H9 (cell line): ENCODE measurements around the gene DBNDD2. TPM values are rescaled to one million over a fixed set of nuclear protein-coding genes. Genes with fewer than 3 reads are reported as not detected.

Source experiments
- DNase-seq: peaks from one replicate; pipeline ENCODE4 v3.0.0-alpha.2; 2017
- H2AFZ ChIP-seq: one replicate; pipeline ENCODE4 v1.6.1; 2013; ENCODE audit warnings: mild to moderate bottlenecking, low read length, control low read depth, moderate library complexity
- H2AK5ac ChIP-seq: 2 replicates; pipeline ENCODE4 v1.6.1; 2013; ENCODE audit warnings: low read length, control low read depth, mixed read lengths; ENCODE audit not compliant: insufficient read length
- H2BK120ac ChIP-seq: one replicate; pipeline ENCODE4 v1.6.1; 2013; ENCODE audit warnings: low read depth, mild to moderate bottlenecking, low read length, control low read depth, inconsistent platforms; ENCODE audit not compliant: poor library complexity, severe bottlenecking
- H2BK12ac ChIP-seq: 2 replicates; pipeline ENCODE4 v1.6.1; 2013; ENCODE audit warnings: low read length, control low read depth, mixed read lengths, low read depth; ENCODE audit not compliant: insufficient read length
- H2BK15ac ChIP-seq: 2 replicates; pipeline ENCODE4 v1.6.1; 2013; ENCODE audit warnings: low read depth, low read length, control low read depth
- H2BK20ac ChIP-seq: one replicate; pipeline ENCODE4 v1.6.1; 2013; ENCODE audit warnings: low read depth, mild to moderate bottlenecking, low read length, control low read depth, inconsistent platforms; ENCODE audit not compliant: poor library complexity, severe bottlenecking
- H2BK5ac ChIP-seq: 2 replicates; pipeline ENCODE4 v1.6.1; 2013; ENCODE audit warnings: low read length, control low read depth, mixed read lengths; ENCODE audit not compliant: insufficient read length
- H3K14ac ChIP-seq: 2 replicates; pipeline ENCODE4 v1.6.1; 2013; ENCODE audit warnings: low read length, control low read depth; ENCODE audit not compliant: insufficient read depth
- H3K18ac ChIP-seq: 2 replicates; pipeline ENCODE4 v1.6.1; 2013; ENCODE audit warnings: low read depth, mild to moderate bottlenecking, mixed read lengths, low read length, control low read depth; ENCODE audit not compliant: insufficient read length
- H3K23ac ChIP-seq: 2 replicates; pipeline ENCODE4 v1.6.1; 2013; ENCODE audit warnings: low read length, control low read depth, mixed read lengths, low read depth; ENCODE audit not compliant: insufficient read length
- H3K23me2 ChIP-seq: 2 replicates; pipeline ENCODE4 v1.6.1; 2013; ENCODE audit warnings: low read depth, mild to moderate bottlenecking, mixed read lengths, low read length, control low read depth; ENCODE audit not compliant: insufficient read length, poor library complexity, severe bottlenecking
- H3K27ac ChIP-seq: 2 replicates; pipeline ENCODE4 v1.5.1; 2013; ENCODE audit warnings: low read length, control low read depth, mixed read lengths, low read depth; ENCODE audit not compliant: insufficient read length
- H3K27me3 ChIP-seq: 2 replicates; pipeline ENCODE4 v1.6.1; 2013; ENCODE audit warnings: low read length, control low read depth, inconsistent platforms; ENCODE audit not compliant: insufficient read depth
- H3K4ac ChIP-seq: 2 replicates; pipeline ENCODE4 v1.6.1; 2013; ENCODE audit warnings: low read depth, mild to moderate bottlenecking, control low read depth, inconsistent platforms, low read length, moderate library complexity
- H3K4me1 ChIP-seq: 2 replicates; pipeline ENCODE4 v1.6.1; 2013; ENCODE audit warnings: low read length, control low read depth, inconsistent platforms; ENCODE audit not compliant: insufficient read depth
- H3K4me2 ChIP-seq: 2 replicates; pipeline ENCODE4 v1.6.1; 2013; ENCODE audit warnings: low read length, control low read depth, mixed read lengths; ENCODE audit not compliant: insufficient read length, insufficient read depth
- H3K56ac ChIP-seq: 2 replicates; pipeline ENCODE4 v1.6.1; 2013; ENCODE audit warnings: low read depth, mild to moderate bottlenecking, mixed read lengths, low read length, control low read depth; ENCODE audit not compliant: insufficient read length
- H3K79me1 ChIP-seq: 2 replicates; pipeline ENCODE4 v1.6.1; 2013; ENCODE audit warnings: low read depth, mild to moderate bottlenecking, moderate library complexity, low read length, control low read depth, inconsistent platforms; ENCODE audit not compliant: insufficient read depth, poor library complexity, severe bottlenecking
- H3K79me2 ChIP-seq: 2 replicates; pipeline ENCODE4 v1.6.1; 2013; ENCODE audit warnings: low read length, control low read depth, inconsistent platforms; ENCODE audit not compliant: insufficient read depth
- H3K9ac ChIP-seq: 2 replicates; pipeline ENCODE4 v1.6.1; 2013; ENCODE audit warnings: low read length, control low read depth, mixed read lengths; ENCODE audit not compliant: insufficient read length; ENCODE audit errors: extremely low read depth
- H3K9me3 ChIP-seq: one replicate; pipeline ENCODE4 v1.6.1; 2013; ENCODE audit warnings: low read depth, low read length, inconsistent platforms; ENCODE audit not compliant: control insufficient read depth
- H3T11ph ChIP-seq: one replicate; pipeline ENCODE4 v1.6.1; 2013; ENCODE audit warnings: mild to moderate bottlenecking, low read length, control low read depth, inconsistent platforms
- H4K20me1 ChIP-seq: one replicate; pipeline ENCODE4 v1.6.1; 2013; ENCODE audit not compliant: control insufficient read depth, insufficient read length, insufficient read depth
- H4K5ac ChIP-seq: 2 replicates; pipeline ENCODE4 v1.6.1; 2013; ENCODE audit warnings: low read depth, mild to moderate bottlenecking, mixed read lengths, low read length, control low read depth; ENCODE audit not compliant: insufficient read length
- H4K8ac ChIP-seq: replicated peaks from 2 replicates; pipeline ENCODE4 v1.6.1; 2013; ENCODE audit warnings: low read length, control low read depth, mixed read lengths, low read depth; ENCODE audit not compliant: insufficient read length
- H4K91ac ChIP-seq: 2 replicates; pipeline ENCODE4 v1.6.1; 2013; ENCODE audit warnings: low read depth, mild to moderate bottlenecking, moderate library complexity, mixed read lengths, low read length, control low read depth; ENCODE audit not compliant: insufficient read length
- H3K27ac Mint-ChIP-seq, 3 experiments: 2 replicates in 2 of 3; 3 replicates in 1 of 3; pipeline ENCODE4 v1.8.0; 2020 to 2021; ENCODE audit warnings: mixed read lengths in 3 of 3, mild to moderate bottlenecking in 1 of 3, moderate library complexity in 1 of 3
- H3K27me3 Mint-ChIP-seq: 2 replicates; pipeline ENCODE4 v1.8.0; 2021; ENCODE audit warnings: low read depth, mild to moderate bottlenecking, moderate library complexity, mixed read lengths
- H3K36me3 Mint-ChIP-seq, 3 experiments: 2 replicates in 2 of 3; 3 replicates in 1 of 3; pipeline ENCODE4 v1.8.0; 2020 to 2021; ENCODE audit warnings: low read depth in 3 of 3, mixed read lengths in 3 of 3; ENCODE audit not compliant: insufficient read depth in 1 of 3
- H3K4me1 Mint-ChIP-seq, 2 experiments: 2 replicates each; pipeline ENCODE4 v1.8.0; 2020; ENCODE audit warnings: mixed read lengths in 2 of 2
- H3K4me3 Mint-ChIP-seq, 2 experiments: 2 replicates in 1 of 2; 3 replicates in 1 of 2; pipeline ENCODE4 v1.8.0; 2020 to 2021; ENCODE audit warnings: mild to moderate bottlenecking in 2 of 2, mixed read lengths in 2 of 2, moderate library complexity in 1 of 2
- H3K9me3 Mint-ChIP-seq, 2 experiments: 2 replicates in 1 of 2; 3 replicates in 1 of 2; pipeline ENCODE4 v1.8.0; 2020; ENCODE audit warnings: mild to moderate bottlenecking in 2 of 2, mixed read lengths in 2 of 2, moderate library complexity in 1 of 2
- WGBS: extraction: QIAGEN DNeasy Blood & Tissue Kit; methylation state at CpG from one replicate; pipeline ENCODE4 v1.1.7; 2013; ENCODE audit warnings: missing lambda C conversion rate, low lambda C conversion rate, mixed read lengths; ENCODE audit not compliant: insufficient read length; ENCODE audit errors: extremely low coverage; 5-methylcytosine and 5-hydroxymethylcytosine counted together
- total RNA-seq: library from RNA; stranded (reverse); gene quantifications from 2 replicates; pipeline ENCODE4 v1.2.1, GENCODE V29; 2021
- TF ChIP-seq, protein P1 (sequence below): fragments of 200-600 bp; sonication (generic); conservative IDR thresholded peaks from 3 replicates; pipeline ENCODE4 v1.8.0; 2021; ENCODE audit warnings: antibody characterized with exemption, mild to moderate bottlenecking

Gene DBNDD2
- total RNA-seq, 1 experiment from 2014 or later, result 39.1 TPM

DNA sequence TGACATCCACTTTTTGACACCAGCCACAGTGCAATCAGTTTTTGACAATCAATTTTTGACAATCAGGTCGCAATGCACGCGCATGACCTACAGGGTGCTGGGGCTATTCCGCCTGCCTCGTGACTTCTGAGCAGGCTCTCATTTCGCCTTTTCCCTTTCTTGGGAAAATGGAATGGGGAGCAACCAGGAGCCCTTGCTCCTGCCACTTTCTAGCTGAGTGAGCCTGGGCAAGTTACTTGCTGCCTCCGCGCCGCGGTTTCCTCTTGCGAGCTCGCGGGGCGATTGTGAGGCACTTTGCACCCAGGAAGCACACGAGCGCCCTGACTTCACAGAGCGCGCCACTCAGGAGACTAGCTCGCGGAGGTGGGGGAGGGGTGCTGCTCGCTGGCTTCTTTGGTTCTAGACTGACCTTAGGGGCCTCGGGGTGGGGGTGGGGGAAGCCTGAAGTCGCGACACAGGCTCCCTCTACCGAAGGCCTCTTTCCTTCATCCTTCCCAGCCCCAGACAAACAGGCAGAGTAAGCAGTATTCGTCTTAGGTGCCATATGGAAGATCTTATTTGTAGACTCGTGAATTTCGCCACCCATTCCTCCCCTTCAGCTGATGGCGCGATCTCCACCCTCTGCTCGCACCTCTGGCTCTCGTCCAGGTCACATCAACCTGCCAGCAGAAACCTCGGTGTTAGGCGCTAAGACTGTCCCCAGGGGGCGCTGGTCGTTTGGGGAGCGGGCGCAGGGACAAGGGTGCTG lies 34.6 kb upstream of the DBNDD2 start:
- Mint-ChIP-seq H3K27me3 (peaks cover 18% of the 10 kb centered on the region), H3K4me1 (peaks cover 15 to 18% of the 10 kb centered on the region in 2 experiments), H3K4me3 (peak overlapping the region; percentile 67 to 81), H3K36me3 (peaks cover 0 to 6% (median 0%) of the 10 kb centered on the region in 3 experiments; a peak in 3 of 7 replicates), H3K9me3 (no peaks in the 10 kb centered on the region), H3K27ac (no peak overlapping the region)
- Histone ChIP-seq H3K79me1 (no peaks in the 10 kb centered on the region), H2AK5ac (no peak overlapping the region), H3T11ph (no peak overlapping the region), H3K27ac (no peak overlapping the region), H3K4ac (no peak overlapping the region), H2BK120ac (no peak overlapping the region), H3K23me2 (peaks cover 11% of the 10 kb centered on the region), H4K8ac (no peak overlapping the region), H3K23ac (no peak overlapping the region), H2BK5ac (no peak overlapping the region), H3K14ac (0 out of 2 replicates have a peak overlapping the region, but pooled peaks have one; percentile 27), H3K56ac (no peak overlapping the region), H3K27me3 (peaks cover 2% of the 10 kb centered on the region; the same call in 1 of the 2 replicates), H3K4me2 (peak overlapping the region; percentile 90), H3K9ac (no peak overlapping the region), H2BK20ac (no peak overlapping the region), H4K5ac (no peak overlapping the region), H4K20me1 (no peaks in the 10 kb centered on the region), H4K91ac (no peak overlapping the region), H2BK12ac (no peak overlapping the region), H3K18ac (peak overlapping the region; percentile 38), H2BK15ac (no peak overlapping the region), H2AFZ (no peak overlapping the region), H3K9me3 (no peaks in the 10 kb centered on the region), H3K4me1 (no peaks in the 10 kb centered on the region), H3K79me2 (no peaks in the 10 kb centered on the region)
- peak; percentile 90 for DNase-seq
- TF ChIP-seq, protein P1, sequence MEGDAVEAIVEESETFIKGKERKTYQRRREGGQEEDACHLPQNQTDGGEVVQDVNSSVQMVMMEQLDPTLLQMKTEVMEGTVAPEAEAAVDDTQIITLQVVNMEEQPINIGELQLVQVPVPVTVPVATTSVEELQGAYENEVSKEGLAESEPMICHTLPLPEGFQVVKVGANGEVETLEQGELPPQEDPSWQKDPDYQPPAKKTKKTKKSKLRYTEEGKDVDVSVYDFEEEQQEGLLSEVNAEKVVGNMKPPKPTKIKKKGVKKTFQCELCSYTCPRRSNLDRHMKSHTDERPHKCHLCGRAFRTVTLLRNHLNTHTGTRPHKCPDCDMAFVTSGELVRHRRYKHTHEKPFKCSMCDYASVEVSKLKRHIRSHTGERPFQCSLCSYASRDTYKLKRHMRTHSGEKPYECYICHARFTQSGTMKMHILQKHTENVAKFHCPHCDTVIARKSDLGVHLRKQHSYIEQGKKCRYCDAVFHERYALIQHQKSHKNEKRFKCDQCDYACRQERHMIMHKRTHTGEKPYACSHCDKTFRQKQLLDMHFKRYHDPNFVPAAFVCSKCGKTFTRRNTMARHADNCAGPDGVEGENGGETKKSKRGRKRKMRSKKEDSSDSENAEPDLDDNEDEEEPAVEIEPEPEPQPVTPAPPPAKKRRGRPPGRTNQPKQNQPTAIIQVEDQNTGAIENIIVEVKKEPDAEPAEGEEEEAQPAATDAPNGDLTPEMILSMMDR, result peak; percentile 92
- WGBS, result no CpG with 5 or more reads among the region's 38 CpGs
